Measurements from ENCODE around the gene PPP1R14D. TPM values are rescaled to one million over a fixed set of nuclear protein-coding genes. Genes with fewer than 3 reads are reported as not detected.

PPP1R14D gene
- total and polyA plus RNA-seq, 2 donors (not counting 3 experiments of a cell fraction or from before 2014, with no cell fraction given): not detected

DNA sequence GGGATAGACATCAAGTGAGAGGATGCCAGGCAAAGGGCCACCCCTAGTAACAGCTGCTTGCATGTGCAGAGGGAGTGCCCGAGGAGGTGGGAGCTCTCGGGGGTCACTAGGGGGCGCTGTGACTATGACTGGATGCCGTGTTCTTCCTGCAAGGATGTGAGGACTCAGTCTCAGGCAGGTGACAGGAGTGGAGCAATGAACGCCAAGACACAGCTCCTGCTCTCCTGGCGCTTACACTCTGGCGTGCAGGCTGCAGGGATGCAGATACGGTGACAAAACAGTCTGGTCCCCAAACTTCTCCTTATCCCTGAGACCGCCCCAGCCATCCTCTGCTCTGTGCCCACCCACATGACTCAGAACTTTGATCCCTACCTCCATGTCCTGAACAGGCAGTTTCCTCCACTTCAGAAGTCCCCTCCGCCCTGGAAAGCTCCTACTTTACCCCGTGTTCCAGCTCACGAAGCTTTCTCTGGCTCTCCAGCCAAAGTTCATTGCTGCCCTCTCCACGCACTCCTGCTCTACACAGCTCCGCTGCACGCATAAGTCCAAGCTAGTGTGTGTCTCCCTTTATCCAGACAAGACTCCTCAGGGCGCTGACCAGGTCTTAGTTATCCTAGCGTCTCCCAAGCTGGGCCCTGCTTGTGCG, 30.8 kb upstream of the PPP1R14D start:
- FAIRE-seq (peak; percentile 93), DNase-seq (ENCODE audit: low read depth, low spot score) (peak; percentile 73)
- peak overlapping the region; percentile 25 for H2AFZ ChIP-seq (ENCODE audit: low read depth, low read length)
- H3K9me1 ChIP-seq (replicated peaks; ENCODE audit: control insufficient read depth, extremely low read depth, insufficient read depth, low read length): no peaks in the 10 kb centered on the region
- H3K27me3 ChIP-seq (ENCODE audit: control insufficient read depth in 2 of 2, insufficient read depth in 2 of 2, low read length in 2 of 2): no peaks in the 10 kb centered on the region
- H3K9me3 ChIP-seq (replicated peaks; ENCODE audit: control insufficient read depth, insufficient read depth, low read length): no peaks in the 10 kb centered on the region
- H3K4me1 ChIP-seq (ENCODE audit: control insufficient read depth, extremely low read depth, insufficient read depth, low read length): no peaks in the 10 kb centered on the region
- H3K36me3 ChIP-seq (ENCODE audit: control insufficient read depth in 2 of 2, extremely low read depth in 1 of 2, insufficient read depth in 2 of 2, low read length in 2 of 2): no peaks in the 10 kb centered on the region
- dilution Hi-C loops (cut with MboI; ENCODE audit: extremely low pct_ligation_motif_present, low sequenced_read_pairs): no loop called here
- H3K4me3 ChIP-seq (replicated peaks in 1 of 3; ENCODE audit: insufficient read depth in 1 of 3, low read depth in 1 of 3, low read length in 3 of 3): no peak overlapping the region
- H3K4me2 ChIP-seq (ENCODE audit: insufficient read depth, low read length): no peak overlapping the region
- no peak for TF ChIP-seq EZH2 (IDR thresholded peaks at IDR 0.05; ENCODE audit: borderline replicate concordance, low read depth, low read length, severe bottlenecking)
- TF ChIP-seq POLR2A (IDR thresholded peaks at IDR 0.05; ENCODE audit: low read depth, low read length): no peak
- TF ChIP-seq, protein P1, sequence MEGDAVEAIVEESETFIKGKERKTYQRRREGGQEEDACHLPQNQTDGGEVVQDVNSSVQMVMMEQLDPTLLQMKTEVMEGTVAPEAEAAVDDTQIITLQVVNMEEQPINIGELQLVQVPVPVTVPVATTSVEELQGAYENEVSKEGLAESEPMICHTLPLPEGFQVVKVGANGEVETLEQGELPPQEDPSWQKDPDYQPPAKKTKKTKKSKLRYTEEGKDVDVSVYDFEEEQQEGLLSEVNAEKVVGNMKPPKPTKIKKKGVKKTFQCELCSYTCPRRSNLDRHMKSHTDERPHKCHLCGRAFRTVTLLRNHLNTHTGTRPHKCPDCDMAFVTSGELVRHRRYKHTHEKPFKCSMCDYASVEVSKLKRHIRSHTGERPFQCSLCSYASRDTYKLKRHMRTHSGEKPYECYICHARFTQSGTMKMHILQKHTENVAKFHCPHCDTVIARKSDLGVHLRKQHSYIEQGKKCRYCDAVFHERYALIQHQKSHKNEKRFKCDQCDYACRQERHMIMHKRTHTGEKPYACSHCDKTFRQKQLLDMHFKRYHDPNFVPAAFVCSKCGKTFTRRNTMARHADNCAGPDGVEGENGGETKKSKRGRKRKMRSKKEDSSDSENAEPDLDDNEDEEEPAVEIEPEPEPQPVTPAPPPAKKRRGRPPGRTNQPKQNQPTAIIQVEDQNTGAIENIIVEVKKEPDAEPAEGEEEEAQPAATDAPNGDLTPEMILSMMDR (IDR thresholded peaks at IDR 0.05; ENCODE audit: extremely low read depth in 1 of 2, insufficient read depth in 1 of 2, low read depth in 1 of 2, low read length in 2 of 2): peak; percentile 87 to 97
- TF ChIP-seq MYC (IDR thresholded peaks at IDR 0.05; ENCODE audit: low read depth, low read length): no peak
- no peak for TF ChIP-seq FOS (IDR thresholded peaks at IDR 0.05; ENCODE audit: borderline replicate concordance, insufficient read depth, low read length)
- BruUV-seq (replicated peaks): no TSS peak
- intact Hi-C loops (cut with micrococcal nuclease): loop anchor here (5.0 kb wide), 1 partner anchor 163 kb away; no protein-coding TSS in a partner anchor
- no peak overlapping the region for H3K27ac ChIP-seq (ENCODE audit: insufficient read depth, low read depth, low read length)
- no peaks in the 10 kb centered on the region for H4K20me1 ChIP-seq (replicated peaks; ENCODE audit: control insufficient read depth, extremely low read depth, insufficient read depth, low read length)
- CTCF ChIA-PET: interaction anchor here (0.6 to 7.3 kb wide), 54 partner anchors 10 to 502 kb away, joined by 3 to 251 read pairs (median 6); partner anchors contain the start of genes C15orf62, CCDC32, DISP2 and GCHFR
- POLR2A ChIA-PET: interaction anchor here (1.1 to 1.9 kb wide), 2 partner anchors 32 to 35 kb away, joined by 4 to 5 read pairs; partner anchors contain the start of gene VPS18
- no peak overlapping the region for H3K9ac ChIP-seq (replicated peaks; ENCODE audit: extremely low read depth, insufficient read depth, low read length)
- no peaks in the 10 kb centered on the region for H3K79me2 ChIP-seq (ENCODE audit: control insufficient read depth, insufficient read depth, low read length)

Data from endothelial cell of umbilical vein (primary cell).